Endothelial cell of umbilical vein (primary cell): Measurements from ENCODE around the gene SERGEF. TPM values are rescaled to one million over a fixed set of nuclear protein-coding genes. Genes with fewer than 3 reads are reported as not detected.

Experiments
- BruUV-seq: library from RNA; stranded (reverse); fragments of 400-500 nt; replicated peaks from 2 replicates; lab custom pipeline; 2021; lab: Mats Ljungman, UMichigan
- CTCF ChIA-PET: fragments of 300-600, 350-600 bp; sonication (Branson Sonifier 250); formaldehyde crosslinking; loops from one replicate; lab custom pipeline; 2021; ENCODE audit warnings: antibody characterized with exemption, inconsistent platforms; lab: Charles Lee
- POLR2A ChIA-PET: fragments of 300-600, 350-600 bp; sonication (Branson Sonifier 250); formaldehyde crosslinking; loops from one replicate; lab custom pipeline; 2021; ENCODE audit warnings: antibody characterized with exemption, inconsistent platforms; lab: Charles Lee
- DNase-seq: peaks from one replicate; pipeline ENCODE4 v3.0.0-alpha.2; 2011; ENCODE audit warnings: low read depth, low spot score
- FAIRE-seq: peaks from 2 replicates; lab custom pipeline; 2011; peaks lifted over from hg19 to GRCh38; lab: Jason Lieb, UNC
- H2AFZ ChIP-seq: 2 replicates; pipeline ENCODE4 v1.6.0; 2012; ENCODE audit warnings: low read depth, low read length, control low read depth, inconsistent platforms
- H3K27ac ChIP-seq: 2 replicates; pipeline ENCODE4 v1.5.1; 2011; ENCODE audit warnings: low read depth, mild to moderate bottlenecking, control low read depth, low read length, moderate library complexity; ENCODE audit not compliant: insufficient read depth
- H3K27me3 ChIP-seq, 2 experiments: 2 replicates each; pipeline versions ENCODE4 v1.6.0 to v1.6.1; 2011; ENCODE audit warnings: low read length in 2 of 2, mixed read lengths in 1 of 2; ENCODE audit not compliant: control insufficient read depth in 2 of 2, insufficient read depth in 2 of 2
- H3K36me3 ChIP-seq, 2 experiments: 2 replicates in 1 of 2; 3 replicates in 1 of 2; pipeline ENCODE4 v1.5.1; 2011; ENCODE audit warnings: low read length in 2 of 2, mild to moderate bottlenecking in 1 of 2, moderate library complexity in 1 of 2; ENCODE audit not compliant: control insufficient read depth in 2 of 2, insufficient read depth in 2 of 2; ENCODE audit errors: extremely low read depth in 1 of 2
- H3K4me1 ChIP-seq: 3 replicates; pipeline ENCODE4 v1.5.1; 2011; ENCODE audit warnings: mild to moderate bottlenecking, low read length; ENCODE audit not compliant: control insufficient read depth, insufficient read depth; ENCODE audit errors: extremely low read depth
- H3K4me2 ChIP-seq: 2 replicates; pipeline ENCODE4 v1.6.1; 2011; ENCODE audit warnings: low read length, control low read depth, mixed read lengths; ENCODE audit not compliant: insufficient read depth
- H3K4me3 ChIP-seq, 3 experiments: fragments of 200-600 bp in 1 of 3; sonication (generic), shearing (Covaris generic) in 1 of 3; replicated peaks in 1 of 3; 2 replicates each; pipeline ENCODE4 v1.5.1; 2011 to 2016; ENCODE audit warnings: control low read depth in 3 of 3, low read length in 3 of 3, mild to moderate bottlenecking in 2 of 3, inconsistent platforms in 1 of 3, low read depth in 1 of 3, moderate library complexity in 1 of 3; ENCODE audit not compliant: insufficient read depth in 1 of 3
- H3K79me2 ChIP-seq: 2 replicates; pipeline ENCODE4 v1.6.0; 2012; ENCODE audit warnings: low read length, inconsistent platforms; ENCODE audit not compliant: control insufficient read depth, insufficient read depth
- H3K9ac ChIP-seq: replicated peaks from 2 replicates; pipeline ENCODE3; 2011; ENCODE audit warnings: low read length, control low read depth; ENCODE audit not compliant: insufficient read depth; ENCODE audit errors: extremely low read depth
- H3K9me1 ChIP-seq: replicated peaks from 3 replicates; pipeline ENCODE4 v1.6.0; 2011; ENCODE audit warnings: mild to moderate bottlenecking, low read length; ENCODE audit not compliant: control insufficient read depth, insufficient read depth; ENCODE audit errors: extremely low read depth
- H3K9me3 ChIP-seq: replicated peaks from 2 replicates; pipeline ENCODE4 v1.5.1; 2012; ENCODE audit warnings: low read length, inconsistent platforms; ENCODE audit not compliant: control insufficient read depth, insufficient read depth
- H4K20me1 ChIP-seq: replicated peaks from 2 replicates; pipeline ENCODE3; 2011; ENCODE audit warnings: mild to moderate bottlenecking, low read length; ENCODE audit not compliant: control insufficient read depth, insufficient read depth; ENCODE audit errors: extremely low read depth
- EZH2 ChIP-seq: IDR thresholded peaks from 2 replicates; pipeline ENCODE4 v1.6.1; 2012; ENCODE audit warnings: borderline replicate concordance, low read depth, mild to moderate bottlenecking, moderate library complexity, low read length, inconsistent platforms; ENCODE audit not compliant: severe bottlenecking
- FOS ChIP-seq: IDR thresholded peaks from 2 replicates; pipeline ENCODE4 v1.6.1; 2011; ENCODE audit warnings: mild to moderate bottlenecking, low read length, moderate library complexity, borderline replicate concordance; ENCODE audit not compliant: insufficient read depth
- GATA2 ChIP-seq: IDR thresholded peaks from 2 replicates; pipeline ENCODE4 v1.7.0; 2011; ENCODE audit warnings: low read depth, mild to moderate bottlenecking, moderate library complexity, mixed read lengths, low read length; ENCODE audit not compliant: insufficient read length, insufficient read depth
- MYC ChIP-seq: IDR thresholded peaks from one replicate; pipeline ENCODE4 v1.6.1; 2011; ENCODE audit warnings: mild to moderate bottlenecking, low read depth, low read length
- POLR2A ChIP-seq: IDR thresholded peaks from 2 replicates; pipeline ENCODE4 v1.6.1; 2012; ENCODE audit warnings: low read depth, mild to moderate bottlenecking, control low read depth, low read length
- POLR2AphosphoS5 ChIP-seq: IDR thresholded peaks from 2 replicates; pipeline ENCODE4 v1.6.1; 2012; ENCODE audit warnings: low read depth, mild to moderate bottlenecking, control low read depth, low read length, moderate library complexity; ENCODE audit not compliant: insufficient read depth
- dilution Hi-C: fragments of 300-500 bp; cut with MboI; formaldehyde crosslinking; loops from one replicate; pipeline ENCODE4 v1.15.0; 2019; ENCODE audit warnings: low sequenced_read_pairs; ENCODE audit not compliant: extremely low pct_ligation_motif_present
- intact Hi-C: fragments of 100-400 bp; cut with micrococcal nuclease; formaldehyde crosslinking; loops from one replicate; pipeline ENCODE4 v1.10.0; 2022
- polyA plus RNA-seq, 4 experiments: library from polyadenylated mRNA; depleted of rRNA in 3 of 4; stranded (reverse) in 3 of 4; unstranded in 1 of 4; fragments of >200 nt; gene quantifications; 2 replicates each; pipeline versions ENCODE4 v1.2.1 to v1.2.3, GENCODE V29; 2011 to 2012; ENCODE audit warnings: missing spikeins in 1 of 4
- total RNA-seq: library from RNA; stranded (reverse); gene quantifications from 2 replicates; pipeline ENCODE4 v1.2.3, GENCODE V29; 2021
- TF ChIP-seq, protein P1 (sequence below), 2 donors: IDR thresholded peaks; 1 replicate in 1 of 2; 2 replicates in 1 of 2; pipeline ENCODE4 v1.5.1; 2011; ENCODE audit warnings: low read length in 2 of 2, mild to moderate bottlenecking in 2 of 2, moderate library complexity in 2 of 2, control low read depth in 1 of 2, inconsistent platforms in 1 of 2, low read depth in 1 of 2; ENCODE audit not compliant: insufficient read depth in 1 of 2; ENCODE audit errors: extremely low read depth in 1 of 2

The SERGEF gene
- total and polyA plus RNA-seq, 2 donors (not counting 3 experiments of a cell fraction or from before 2014, with no cell fraction given), result 8.7 to 16.7 TPM

DNA sequence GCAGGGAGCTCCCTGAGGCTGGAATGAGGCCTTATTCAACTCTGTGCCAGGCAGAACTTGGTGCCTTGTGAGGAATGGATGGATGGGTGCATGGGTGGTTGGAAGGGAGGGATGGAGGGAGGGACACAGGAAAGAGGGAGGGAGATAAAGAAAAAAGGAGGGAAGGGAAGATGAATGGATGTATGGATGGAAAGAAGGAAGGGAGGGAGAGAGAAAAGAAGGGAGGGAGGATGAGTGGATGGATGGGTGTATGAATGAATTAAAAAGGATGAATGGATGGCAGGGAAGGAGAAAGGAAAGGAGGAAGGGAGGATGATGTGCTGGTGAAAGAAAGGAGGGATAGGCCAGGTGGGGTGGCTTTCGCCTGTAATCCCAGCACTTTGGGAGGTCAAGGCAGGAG, 243.6 kb downstream of the SERGEF start:
- no peak for FAIRE-seq
- no peak overlapping the region for H3K27ac ChIP-seq
- no peak for DNase-seq
- H2AFZ ChIP-seq, result no peak overlapping the region
- H3K9me3 ChIP-seq, result no peaks in the 10 kb centered on the region
- BruUV-seq, result no TSS peak
- TF ChIP-seq POLR2A (no peak), MYC (no peak)
- no peak overlapping the region for H3K9ac ChIP-seq
- ChIA-PET CTCF (interaction anchor here (0.7 to 4.0 kb wide), 4 partner anchors 10 to 204 kb away, joined by 5 to 19 read pairs (median 5); no protein-coding TSS in a partner anchor), POLR2A (no interaction called here)
- H3K9me1 ChIP-seq, result no peaks in the 10 kb centered on the region
- H4K20me1 ChIP-seq, result no peaks in the 10 kb centered on the region
- H3K4me2 ChIP-seq, result no peak overlapping the region
- H3K4me3 ChIP-seq, result no peak overlapping the region
- no peaks in the 10 kb centered on the region for H3K4me1 ChIP-seq
- intact Hi-C loops, result no loop called here
- H3K27me3 ChIP-seq, result no peaks in the 10 kb centered on the region
- dilution Hi-C loops, result no loop called here
- no peaks in the 10 kb centered on the region for H3K79me2 ChIP-seq
- H3K36me3 ChIP-seq, result no peaks in the 10 kb centered on the region

DNA sequence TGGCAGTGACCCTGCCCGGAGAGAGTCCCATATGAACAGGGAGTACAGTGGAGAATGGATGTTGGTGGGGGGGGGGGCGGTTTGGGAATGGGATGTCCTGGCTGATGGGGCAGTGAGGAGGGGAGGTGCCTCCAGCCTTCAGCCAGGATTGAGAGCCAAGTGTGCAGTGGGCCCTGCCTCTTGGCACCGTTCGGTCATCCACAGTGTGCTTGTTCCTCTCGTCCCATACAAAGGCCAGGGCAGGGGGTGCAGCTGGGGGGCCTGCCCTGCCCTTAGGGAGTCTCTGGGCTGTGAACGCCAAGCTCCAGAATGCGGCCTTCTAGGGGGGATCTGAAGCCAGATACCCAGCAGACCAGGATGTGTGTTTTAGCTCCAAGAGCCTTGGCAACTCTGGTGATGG, 244.3 kb downstream of the SERGEF start:
- ChIA-PET CTCF (interaction anchor here (0.7 to 4.0 kb wide), 5 partner anchors 10 to 210 kb away, joined by 3 to 19 read pairs (median 5); no protein-coding TSS in a partner anchor), POLR2A (no interaction called here)
- H3K9ac ChIP-seq, result no peak overlapping the region
- dilution Hi-C loops (no loop called here), intact Hi-C loops (no loop called here)
- no peak for TF ChIP-seq MYC
- TF ChIP-seq GATA2, result no peak
- no peak for TF ChIP-seq POLR2AphosphoS5
- TF ChIP-seq, protein P1, sequence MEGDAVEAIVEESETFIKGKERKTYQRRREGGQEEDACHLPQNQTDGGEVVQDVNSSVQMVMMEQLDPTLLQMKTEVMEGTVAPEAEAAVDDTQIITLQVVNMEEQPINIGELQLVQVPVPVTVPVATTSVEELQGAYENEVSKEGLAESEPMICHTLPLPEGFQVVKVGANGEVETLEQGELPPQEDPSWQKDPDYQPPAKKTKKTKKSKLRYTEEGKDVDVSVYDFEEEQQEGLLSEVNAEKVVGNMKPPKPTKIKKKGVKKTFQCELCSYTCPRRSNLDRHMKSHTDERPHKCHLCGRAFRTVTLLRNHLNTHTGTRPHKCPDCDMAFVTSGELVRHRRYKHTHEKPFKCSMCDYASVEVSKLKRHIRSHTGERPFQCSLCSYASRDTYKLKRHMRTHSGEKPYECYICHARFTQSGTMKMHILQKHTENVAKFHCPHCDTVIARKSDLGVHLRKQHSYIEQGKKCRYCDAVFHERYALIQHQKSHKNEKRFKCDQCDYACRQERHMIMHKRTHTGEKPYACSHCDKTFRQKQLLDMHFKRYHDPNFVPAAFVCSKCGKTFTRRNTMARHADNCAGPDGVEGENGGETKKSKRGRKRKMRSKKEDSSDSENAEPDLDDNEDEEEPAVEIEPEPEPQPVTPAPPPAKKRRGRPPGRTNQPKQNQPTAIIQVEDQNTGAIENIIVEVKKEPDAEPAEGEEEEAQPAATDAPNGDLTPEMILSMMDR (IDR thresholded peaks at IDR 0.05; ENCODE audit: extremely low read depth in 1 of 2, insufficient read depth in 1 of 2, low read depth in 1 of 2, low read length in 2 of 2), result no peak
- no peak for TF ChIP-seq FOS
- no peak for TF ChIP-seq EZH2
- TF ChIP-seq POLR2A, result no peak
- no TSS peak for BruUV-seq
- H3K9me1 ChIP-seq, result no peaks in the 10 kb centered on the region
- H3K79me2 ChIP-seq, result no peaks in the 10 kb centered on the region
- no peaks in the 10 kb centered on the region for H3K9me3 ChIP-seq
- H2AFZ ChIP-seq, result no peak overlapping the region
- FAIRE-seq, result no peak
- no peak for DNase-seq
- H3K27me3 ChIP-seq, result no peaks in the 10 kb centered on the region
- H3K27ac ChIP-seq, result no peak overlapping the region
- H3K4me1 ChIP-seq, result no peaks in the 10 kb centered on the region
- no peaks in the 10 kb centered on the region for H3K36me3 ChIP-seq
- no peak overlapping the region for H3K4me2 ChIP-seq
- H3K4me3 ChIP-seq, result no peak overlapping the region
- H4K20me1 ChIP-seq, result no peaks in the 10 kb centered on the region
